HG02943 (cell line): ENCODE data around the gene ANKH.

ENCODE experiments used
- ATAC-seq: cut with Tn5 transposase; IDR thresholded peaks from one replicate; pipeline ENCODE4 v1.9.1; 2021; ENCODE audit warnings: mild to moderate bottlenecking, low read depth, moderate library complexity; ENCODE audit not compliant: unreplicated experiment

Gene ANKH

DNA sequence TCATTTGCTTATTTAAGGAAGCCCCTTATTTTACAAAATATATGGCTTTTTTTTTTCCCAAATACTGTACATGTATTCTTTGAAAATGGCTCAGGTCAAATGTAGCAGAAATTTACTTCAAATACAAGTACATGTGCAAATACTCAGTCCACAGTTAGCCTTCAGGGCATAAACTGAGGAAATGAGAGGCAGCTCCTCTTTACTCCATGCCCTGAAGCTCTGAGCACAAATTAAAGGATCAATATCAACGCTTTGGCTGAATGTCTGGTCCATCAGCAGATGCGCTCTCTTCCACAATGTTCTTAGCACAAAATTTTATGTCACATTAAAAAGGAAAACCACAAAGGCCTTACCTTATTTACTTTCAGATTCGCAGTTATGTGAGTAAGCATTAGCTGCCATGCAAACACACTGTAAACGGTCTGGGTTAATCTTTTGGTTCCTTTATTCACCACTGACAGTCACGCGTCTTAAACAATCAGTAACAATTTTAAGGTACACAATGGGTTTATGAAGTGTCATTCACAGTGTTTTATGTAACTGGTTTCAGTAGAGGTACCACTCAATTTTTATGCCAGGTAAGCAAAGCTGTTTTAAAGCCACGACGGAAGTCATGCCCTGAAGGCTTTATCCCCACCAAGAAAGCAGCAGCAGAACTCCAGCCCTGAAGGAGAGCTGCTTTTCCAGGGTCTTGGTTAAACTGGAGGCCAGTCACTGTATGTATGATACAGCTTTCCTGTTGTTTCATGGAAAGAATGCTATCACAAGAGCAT lies 103.7 kb downstream of the ANKH start:
- peak; percentile 84 for ATAC-seq

DNA sequence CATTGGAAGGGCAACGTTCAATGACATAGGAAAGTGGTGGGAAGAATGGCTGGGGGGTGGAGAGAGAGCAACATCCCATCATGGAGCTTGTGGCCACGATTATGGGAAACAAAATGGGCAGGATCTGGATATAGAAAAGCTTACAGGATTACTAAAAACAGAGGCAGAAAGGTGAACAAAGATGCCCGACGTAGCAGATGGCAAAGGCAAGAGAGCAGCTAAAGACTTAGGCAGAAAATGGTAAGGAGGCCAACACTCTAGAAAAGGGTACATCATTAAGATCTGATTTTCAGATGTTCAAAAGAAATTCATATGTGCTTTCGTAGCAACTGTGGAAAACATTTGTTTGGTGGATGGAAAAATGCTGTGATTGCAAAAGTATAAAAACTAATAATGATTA lies 104.5 kb downstream of the ANKH start:
- no peak for ATAC-seq

DNA sequence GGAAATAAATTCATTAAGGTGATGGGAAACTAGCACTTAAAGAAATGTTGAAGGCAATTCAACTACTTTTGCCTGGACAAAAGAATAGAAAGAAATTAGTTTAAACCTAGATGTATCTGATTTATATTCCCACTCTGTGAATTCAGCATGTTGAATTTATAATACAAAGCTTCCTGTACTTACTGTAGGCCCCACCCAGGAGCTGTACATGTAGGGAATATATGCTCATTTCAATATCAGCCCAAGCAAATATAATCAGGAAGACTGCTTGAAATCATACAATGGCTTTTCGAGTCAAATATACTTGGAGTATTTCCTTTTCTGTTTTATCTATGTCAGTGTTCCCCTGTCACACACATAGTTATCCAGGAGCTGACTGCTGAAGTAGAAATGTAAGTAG lies 105.0 kb downstream of the ANKH start:
- no peak for ATAC-seq

DNA sequence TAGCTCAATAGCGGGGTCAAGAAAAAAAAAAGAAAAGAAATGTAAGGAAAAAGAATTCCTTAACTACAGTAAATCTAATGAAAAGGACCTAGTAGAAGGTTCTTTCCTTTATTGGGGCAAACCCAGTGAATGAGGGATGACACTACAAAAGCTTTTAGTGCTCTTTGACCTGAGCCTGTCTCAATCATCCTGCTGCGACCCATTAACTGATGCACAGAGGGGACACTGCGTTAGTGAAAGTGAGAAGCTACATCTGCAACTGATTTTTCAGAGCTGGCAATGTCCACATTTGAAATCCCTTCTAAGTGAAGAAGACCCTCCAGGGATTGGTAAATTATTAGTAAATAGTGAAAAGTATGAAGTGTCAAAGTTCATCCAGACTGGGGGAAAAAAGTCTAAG lies 106.0 kb downstream of the ANKH start:
- no peak for ATAC-seq

DNA sequence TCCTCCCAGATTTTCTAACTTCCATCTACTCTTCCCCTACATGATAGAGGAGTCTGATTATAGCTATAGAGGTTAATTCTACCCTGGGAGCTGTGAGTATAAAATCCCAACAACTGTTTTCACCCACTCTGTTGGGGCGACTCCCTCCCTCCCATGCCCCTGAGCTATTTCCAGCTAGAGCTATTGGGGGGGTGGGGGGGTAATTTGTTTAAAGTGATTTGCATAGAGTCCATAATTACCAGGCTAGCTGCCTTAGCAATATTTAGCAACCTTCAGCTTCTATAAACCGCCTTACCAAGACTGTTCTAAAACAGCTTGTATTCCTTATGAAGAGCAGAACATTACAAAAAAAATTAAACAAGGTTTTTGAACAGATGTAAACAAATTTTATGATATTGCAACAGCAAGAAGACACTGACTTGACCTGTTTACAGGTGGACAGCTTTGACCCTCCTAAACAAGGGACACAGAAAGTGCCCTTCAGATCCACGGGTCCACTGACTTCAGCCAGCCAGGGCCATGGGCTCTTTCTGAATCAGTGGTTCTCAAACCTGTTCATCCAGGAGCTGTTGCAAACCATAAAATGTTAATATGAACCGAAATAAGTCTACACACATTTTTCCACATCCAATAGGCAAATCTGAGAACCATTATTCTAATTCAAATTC lies 108.9 kb downstream of the ANKH start:
- no peak for ATAC-seq

DNA sequence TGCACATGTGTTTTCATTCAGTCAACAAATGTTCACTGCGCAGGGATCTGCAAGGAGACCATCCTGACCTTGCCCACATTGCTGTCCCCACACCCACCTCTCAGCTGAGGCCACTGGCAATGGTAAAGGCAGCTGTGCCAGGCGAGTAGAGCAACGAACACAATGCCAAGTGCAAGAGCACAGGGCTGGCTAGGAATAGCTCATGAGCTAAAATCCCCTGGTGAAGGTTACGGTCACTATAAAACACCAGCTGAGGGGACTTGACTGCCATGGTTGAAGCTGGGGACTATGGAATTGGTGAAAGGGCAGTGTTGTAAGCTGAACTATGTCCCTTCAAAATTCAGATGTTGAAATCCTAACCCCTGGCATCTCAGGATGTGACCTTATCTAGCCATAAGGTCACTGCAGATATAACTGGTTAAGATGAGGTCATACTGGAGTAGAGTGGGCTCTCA lies 111.0 kb downstream of the ANKH start:
- no peak for ATAC-seq

DNA sequence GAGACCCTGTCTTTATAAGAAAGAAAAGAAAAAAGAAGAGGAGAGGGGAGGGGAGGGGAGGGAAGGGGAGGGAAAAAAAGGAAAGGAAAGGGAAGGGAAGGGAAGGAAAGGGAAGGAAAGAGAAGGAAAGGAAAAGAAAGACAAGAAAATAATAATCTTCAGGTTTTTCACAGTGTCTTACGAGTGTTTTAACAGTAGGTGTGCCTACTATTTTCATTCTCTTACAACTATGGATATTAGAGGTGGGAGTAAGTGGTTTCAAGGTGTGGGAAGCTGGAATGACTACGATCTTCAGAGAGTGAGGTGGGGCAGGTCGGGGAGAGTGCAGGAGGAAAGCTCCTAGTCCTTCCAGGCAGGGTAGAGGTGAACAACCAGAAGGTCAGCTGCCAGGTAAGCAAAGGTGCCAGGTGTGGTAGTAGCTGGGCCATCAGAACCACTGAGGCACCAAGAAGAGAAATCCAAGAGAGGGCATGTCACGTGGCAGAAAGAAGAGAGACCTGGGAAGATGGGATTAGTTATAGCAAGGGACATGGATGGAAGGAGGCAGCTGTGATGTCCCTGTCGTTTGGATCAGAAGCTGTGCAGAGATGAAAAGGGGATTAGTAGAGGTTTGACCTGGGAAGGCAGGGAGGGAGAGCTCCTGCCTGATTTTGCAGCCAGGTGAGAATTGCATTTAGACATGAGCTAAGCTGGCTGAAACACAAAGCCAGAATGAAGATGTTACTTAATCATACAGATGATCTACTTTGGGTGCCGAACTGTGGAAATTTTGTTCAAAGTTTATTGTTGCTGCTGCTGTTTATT lies 111.6 kb downstream of the ANKH start:
- ATAC-seq = no peak

DNA sequence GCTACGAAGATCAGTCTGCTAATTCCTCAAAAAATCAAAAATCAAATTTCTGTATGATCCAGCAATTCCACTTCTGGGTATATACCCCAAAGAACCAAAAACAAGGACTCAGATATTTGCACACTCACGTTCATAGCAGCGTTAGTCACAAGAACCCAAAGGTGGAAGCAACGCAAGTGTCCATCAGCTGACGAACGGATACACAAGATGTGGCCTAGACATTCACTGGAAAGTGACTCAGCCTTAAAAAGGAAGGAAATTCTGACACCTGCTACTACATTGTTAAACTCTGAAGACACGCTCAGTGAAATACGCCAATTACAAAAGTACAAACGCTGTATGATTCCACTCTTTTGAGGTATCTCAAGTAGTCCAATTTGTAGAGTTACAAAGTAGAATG lies 113.7 kb downstream of the ANKH start:
- no peak for ATAC-seq

DNA sequence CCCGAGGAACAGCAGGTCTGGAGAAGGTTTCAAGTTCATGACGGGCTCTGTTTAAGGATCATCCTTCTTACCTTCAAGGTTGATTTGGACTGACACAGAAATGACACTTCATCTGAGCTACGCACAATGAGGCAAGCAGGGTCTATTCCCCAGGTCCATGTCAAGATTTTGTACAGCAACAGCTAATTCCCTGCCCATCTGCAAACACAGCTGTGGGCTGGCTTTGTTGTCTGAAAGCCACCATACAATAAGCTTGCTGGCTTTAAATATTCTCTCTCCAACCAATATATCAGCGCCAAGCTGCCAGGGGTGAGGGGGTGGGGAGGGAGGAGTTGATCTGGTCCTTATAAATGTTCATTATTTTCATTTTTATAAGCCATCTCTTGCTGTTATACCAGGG lies 115.1 kb downstream of the ANKH start:
- ATAC-seq = no peak

DNA sequence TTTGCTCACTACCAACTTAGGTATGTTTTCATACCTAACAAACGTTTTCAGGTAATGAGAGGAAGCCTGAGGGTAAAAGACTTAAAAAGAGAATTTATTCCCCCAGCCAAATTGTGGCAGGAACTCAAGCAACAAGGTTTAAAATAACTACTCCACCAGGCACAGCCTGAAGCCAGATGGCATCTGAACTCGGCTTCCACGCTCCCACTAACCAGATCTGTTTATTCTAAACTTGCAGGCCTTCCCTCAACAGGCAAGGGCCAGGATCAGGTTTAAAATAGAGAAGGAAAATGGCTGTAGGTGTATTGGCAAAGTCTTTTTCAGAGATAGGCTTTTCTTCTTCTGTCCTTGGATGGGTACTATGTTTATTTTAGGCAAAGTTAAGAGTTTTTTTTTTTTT lies 117.6 kb downstream of the ANKH start:
- no peak for ATAC-seq

DNA sequence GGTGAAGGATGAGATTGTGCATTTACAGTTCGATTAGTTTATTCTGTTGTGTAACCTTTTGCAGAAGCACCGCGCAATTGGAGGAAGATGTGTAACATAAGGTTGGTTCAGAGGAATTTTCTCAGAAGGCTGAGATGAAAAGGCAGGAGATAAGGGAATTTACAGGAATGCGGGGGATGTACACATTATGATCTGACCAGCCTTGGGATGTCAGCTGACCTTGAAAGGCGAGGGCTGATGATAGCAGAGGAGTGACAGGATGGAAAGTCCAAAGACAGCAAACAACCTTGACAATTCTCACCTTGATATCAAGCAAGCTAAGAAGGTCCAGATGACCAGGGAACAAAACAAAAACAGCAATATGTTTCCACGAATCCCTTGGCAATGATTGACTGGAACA lies 118.3 kb downstream of the ANKH start:
- no peak for ATAC-seq

DNA sequence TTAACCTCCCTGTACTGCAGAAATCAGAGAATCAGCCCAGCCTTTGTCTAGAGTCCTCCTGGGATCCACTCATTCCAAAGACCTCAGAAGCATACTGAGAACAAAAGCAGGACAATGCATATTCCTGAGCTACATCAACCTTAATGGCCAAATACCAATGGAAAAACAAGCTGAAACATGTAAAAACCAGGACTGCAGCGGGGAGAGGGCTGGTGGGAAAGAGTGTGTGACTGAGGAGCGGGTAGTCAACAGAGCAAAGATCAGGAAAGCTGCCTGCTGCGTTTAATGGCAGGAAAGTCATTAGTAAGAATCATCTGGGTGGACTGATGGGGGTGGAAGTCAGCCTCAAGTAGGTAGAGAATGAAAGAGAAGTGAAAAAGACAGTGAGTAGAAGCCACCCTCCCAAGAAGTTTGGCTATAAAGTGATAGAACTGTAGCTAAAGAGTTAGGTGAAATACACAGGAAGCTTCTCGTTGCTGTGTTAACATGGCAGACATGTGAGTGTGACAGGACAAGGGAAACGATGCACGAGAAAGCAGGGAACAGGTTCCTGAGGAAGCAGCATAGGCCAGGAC lies 119.0 kb downstream of the ANKH start:
- ATAC-seq = no peak

DNA sequence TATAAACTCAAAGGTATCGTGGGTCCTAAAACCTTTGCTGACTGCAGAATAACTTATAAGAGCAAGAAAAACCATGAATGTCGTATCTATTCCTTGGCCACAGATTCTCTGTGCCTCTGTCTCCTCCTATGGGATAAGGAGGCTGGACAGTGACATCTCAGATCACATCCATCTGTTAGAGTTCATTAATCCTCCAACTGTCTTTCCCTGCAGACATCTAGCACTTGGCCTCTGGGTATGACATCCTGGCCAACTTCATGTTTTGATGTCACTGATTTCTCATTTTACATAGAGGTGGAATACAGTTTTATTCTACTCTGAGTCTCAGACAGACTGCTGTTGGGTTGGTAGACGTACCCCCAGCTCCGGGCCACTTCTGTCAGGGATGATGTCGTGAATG lies 120.9 kb downstream of the ANKH start:
- ATAC-seq = no peak

DNA sequence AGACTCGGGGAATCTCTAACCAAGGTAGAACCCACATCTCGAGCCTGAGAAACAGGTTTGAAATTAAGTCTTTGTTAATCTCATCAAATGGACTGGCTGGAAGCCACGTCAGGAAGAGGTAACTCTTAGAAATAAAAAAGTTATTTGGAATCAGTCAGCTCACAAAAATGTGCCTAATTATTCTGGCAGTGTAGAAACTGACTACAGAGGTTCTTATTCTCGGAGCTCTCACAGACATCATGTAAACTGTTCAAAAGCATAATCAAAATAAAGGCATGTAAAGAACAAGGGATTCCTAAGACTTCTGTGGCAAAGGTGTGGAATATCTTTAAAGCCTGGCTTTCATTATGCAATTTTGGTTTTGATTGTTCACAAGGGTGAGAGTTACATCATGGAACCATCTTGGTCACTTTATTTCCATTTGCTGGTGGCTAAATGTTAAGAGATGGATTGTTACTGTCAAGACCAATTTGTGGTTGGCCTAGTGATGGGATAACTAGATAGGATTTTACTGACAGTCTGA lies 121.9 kb downstream of the ANKH start:
- no peak for ATAC-seq

DNA sequence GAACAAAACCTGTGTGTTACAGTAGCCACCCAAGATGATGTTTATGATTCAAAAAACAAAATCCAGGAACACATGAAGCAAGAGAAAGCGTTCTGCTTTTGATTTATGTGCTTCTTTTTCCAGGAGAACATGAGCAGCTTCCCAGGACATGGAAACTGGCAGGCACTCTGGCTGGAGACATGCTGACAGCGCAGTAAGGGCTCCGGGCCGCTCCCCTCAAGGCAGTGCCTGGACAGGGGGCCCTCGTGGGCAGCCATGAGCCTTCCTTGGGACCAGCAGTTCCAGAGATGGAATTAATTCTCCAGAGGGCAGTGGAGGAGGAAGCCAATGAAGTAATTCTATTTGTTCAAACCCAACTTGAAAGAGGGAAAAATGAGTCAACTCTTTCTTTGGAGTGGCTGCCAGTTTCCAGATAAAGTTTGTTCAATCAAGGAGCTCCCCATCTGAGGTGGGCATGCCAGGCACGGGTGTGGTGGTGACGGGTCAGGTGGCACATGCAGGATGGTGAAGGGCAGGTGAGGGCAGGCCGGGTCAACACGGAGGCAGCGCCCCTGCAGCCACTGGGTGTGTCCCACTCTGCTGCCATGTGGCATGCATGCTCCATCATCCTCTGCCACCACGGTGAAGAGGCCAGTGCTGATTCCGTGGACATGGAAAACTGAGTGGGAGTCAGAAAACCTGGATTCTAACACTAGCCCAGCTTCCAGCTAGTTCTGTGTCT lies 123.2 kb downstream of the ANKH start:
- no peak for ATAC-seq

DNA sequence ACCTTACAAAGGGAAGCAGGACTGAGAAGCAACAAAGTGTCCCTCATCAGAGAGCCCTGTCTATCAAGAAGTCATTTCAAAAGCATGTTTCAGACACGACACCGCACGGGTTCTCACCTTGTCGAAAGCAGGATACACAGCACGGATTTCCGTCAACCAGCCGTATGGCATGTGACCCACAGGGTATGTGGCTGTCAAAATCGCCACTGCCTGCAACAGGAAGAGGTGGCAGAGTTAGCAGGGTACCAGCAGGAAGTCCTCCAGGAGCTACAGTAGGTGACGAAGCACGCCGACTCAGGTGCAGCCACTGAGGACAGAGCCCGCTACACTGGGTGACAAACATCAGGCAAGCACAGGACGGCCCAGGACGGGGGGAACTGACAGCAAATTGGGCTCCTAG lies 125.8 kb downstream of the ANKH start:
- ATAC-seq = no peak

DNA sequence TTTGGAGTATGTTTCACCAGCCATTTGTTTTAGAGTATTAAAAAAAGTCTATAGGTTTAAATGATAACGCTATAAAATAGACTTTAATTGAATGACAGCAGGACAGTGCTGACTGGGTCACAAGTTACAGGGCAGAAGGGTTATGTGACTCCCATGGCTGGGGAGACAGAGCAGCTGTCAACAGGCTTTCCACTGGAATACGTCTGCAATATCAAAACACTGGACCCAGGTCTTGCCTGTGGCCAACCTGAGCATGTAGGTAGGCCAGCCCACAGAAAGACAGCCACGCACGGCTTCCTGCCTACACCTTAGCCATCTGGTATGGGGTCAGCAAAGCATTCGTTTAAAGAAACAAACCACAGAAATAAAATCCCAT lies 126.4 kb downstream of the ANKH start:
- no peak for ATAC-seq

DNA sequence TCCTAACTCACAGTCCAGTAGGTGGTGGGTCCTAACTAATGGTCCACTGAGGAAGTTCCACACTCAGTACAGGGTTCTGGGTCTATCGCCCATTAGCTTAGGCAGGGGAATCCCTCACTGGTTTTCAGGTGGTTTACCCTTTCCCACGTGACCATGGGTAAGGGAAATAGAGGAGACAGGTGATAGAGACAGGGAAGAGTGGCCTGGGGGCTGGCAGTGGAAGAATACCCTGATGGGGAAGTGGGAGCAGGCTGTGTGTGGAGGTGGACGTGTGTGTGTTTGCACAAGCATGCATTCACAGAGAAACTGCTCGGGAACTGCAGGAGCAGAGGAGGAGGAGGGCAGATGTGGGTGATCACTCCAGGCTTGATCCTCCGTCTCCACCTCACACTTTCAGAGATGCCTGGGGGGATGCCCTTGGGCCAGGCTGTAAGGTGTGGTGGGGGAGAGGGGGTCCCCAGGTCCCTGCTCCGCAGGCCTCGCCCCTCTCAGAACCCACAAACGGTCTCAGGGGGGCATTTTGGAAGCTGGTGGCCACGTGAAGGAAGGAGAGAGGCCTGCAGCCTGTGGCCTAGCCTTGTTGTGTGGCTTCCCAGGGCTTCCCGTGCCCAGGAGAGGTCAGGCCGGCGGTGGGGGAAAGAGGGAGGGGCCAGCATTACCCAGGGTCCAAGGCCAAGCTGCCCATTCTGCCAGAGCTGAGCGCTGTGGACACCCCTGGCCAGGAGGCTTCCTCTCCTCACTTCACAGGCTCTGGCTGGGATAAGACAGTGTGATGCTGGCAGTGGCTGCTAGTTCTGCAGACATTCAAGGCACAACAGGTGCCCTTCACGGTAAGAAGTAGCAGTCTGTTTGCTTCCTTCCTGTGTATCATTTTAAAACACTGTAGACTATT lies 127.0 kb downstream of the ANKH start:
- ATAC-seq = no peak

DNA sequence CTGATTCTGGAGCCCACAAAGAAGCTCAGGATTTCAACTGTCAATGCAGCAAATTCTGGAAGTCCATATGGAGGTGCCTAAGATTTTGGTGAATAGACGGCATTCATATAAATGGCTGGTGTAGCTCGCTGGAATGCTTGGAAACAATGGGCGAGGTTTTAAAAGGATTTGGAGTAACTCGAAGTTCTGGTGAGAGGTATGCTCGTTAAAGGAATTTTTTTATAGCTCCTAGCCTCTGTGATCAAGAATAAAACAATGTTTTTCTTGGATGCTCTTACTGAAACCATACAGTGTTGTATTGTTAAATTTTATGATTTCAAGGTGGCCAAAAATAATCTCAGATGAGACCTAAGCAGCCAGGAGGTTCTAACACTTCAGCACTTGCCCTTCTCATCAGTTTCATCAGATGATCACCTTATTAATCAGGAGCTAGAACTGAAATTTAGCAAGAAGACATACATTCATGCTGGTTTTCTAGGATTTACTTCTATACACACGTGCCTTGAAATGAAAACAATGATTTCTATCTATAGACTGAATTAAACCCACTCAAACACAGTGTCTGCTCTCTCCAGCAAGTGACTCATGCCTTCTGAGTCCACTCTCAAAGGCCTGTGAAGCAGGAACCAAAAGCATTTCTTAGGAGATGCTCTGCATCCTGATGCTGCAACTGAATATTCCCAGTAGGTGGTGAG lies 127.8 kb downstream of the ANKH start:
- ATAC-seq = no peak
